ENCODE data around the gene SHD.
"Not testable (repeated sequence)": the region's sequence is repeated elsewhere in the genome, so short reads cannot be mapped to it uniquely, and the experiment has no call there.

Gene SHD

GRCh38 chr19:4328243-4328990 lies 49.4 kb downstream of the SHD start:
- peak; percentile 94 for DNase-seq

GRCh38 chr19:4328991-4329681 lies 50.1 kb downstream of the SHD start:
- not testable (repeated sequence) for DNase-seq

GRCh38 chr19:4329858-4330257 lies 50.8 kb downstream of the SHD start:
- DNase-seq: no peak

- no peak for DNase-seq
Observed at GRCh38 chr19:4334929-4335570, 56.0 kb downstream of the SHD start.

- DNase-seq: no peak
Observed at GRCh38 chr19:4337906-4338440, 58.9 kb downstream of the SHD start.

GRCh38 chr19:4338441-4339355 lies 59.6 kb downstream of the SHD start, which contains the start of gene STAP2:
Gene STAP2 (minus strand): TSS chr19:4338827. CDS start chr19:4338753, 74 bp downstream.
- no peak for DNase-seq
